ENCODE results near the gene PWWP2B. TPM values are rescaled to one million over a fixed set of nuclear protein-coding genes. Genes with fewer than 3 reads are reported as not detected.

Gene PWWP2B
- total RNA-seq, 6 experiments from 2014 or later: 3.0 to 12.2 (median 5.1) TPM

DNA sequence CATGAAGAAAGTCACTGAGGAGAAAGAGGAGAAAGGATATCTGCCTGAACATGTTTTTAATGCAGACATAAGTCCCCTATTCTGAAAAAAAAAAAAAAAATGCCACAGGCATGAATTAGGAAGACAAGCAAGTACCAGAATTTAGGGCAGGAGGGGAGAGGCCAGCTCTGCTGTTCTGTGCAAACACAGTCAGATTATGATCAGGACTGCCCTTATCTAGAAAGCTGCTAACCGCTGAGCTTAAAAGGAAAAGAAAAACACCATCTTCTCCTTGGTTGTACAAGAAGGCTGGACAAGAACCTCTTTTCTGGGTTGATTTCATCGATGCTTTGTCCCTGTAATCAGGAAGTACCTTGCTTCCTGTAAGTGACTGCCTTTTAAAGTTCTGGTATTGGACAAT, 15.3 kb upstream of the PWWP2B start:
- TF ChIP-seq, protein P1, sequence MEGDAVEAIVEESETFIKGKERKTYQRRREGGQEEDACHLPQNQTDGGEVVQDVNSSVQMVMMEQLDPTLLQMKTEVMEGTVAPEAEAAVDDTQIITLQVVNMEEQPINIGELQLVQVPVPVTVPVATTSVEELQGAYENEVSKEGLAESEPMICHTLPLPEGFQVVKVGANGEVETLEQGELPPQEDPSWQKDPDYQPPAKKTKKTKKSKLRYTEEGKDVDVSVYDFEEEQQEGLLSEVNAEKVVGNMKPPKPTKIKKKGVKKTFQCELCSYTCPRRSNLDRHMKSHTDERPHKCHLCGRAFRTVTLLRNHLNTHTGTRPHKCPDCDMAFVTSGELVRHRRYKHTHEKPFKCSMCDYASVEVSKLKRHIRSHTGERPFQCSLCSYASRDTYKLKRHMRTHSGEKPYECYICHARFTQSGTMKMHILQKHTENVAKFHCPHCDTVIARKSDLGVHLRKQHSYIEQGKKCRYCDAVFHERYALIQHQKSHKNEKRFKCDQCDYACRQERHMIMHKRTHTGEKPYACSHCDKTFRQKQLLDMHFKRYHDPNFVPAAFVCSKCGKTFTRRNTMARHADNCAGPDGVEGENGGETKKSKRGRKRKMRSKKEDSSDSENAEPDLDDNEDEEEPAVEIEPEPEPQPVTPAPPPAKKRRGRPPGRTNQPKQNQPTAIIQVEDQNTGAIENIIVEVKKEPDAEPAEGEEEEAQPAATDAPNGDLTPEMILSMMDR (IDR thresholded peaks at IDR 0.05): no peak
- no peak for TF ChIP-seq POLR2A (IDR thresholded peaks at IDR 0.05)
- no peak overlapping the region for H3K4me3 ChIP-seq
- no peaks in the 10 kb centered on the region for H3K36me3 ChIP-seq
- intact Hi-C loops (cut with DNase I): loop anchor here in 1 of 2 donors (5.0 to 10.0 kb wide), 2 partner anchors 76 to 253 kb away; no protein-coding TSS in a partner anchor
- DNase-seq (peak in 1 of 3 donors; percentile 0), ATAC-seq (no peak)
- no peaks in the 10 kb centered on the region for H3K27me3 ChIP-seq
- H3K4me1 ChIP-seq: no peaks in the 10 kb centered on the region
- 32% methylated on average over 2 of the region's 2 CpGs for WGBS (ENCODE audit: insufficient coverage, low coverage, low lambda C conversion rate, missing lambda C conversion rate)
- H3K27ac ChIP-seq: no peak overlapping the region
- H3K9me3 ChIP-seq: no peaks in the 10 kb centered on the region

DNA sequence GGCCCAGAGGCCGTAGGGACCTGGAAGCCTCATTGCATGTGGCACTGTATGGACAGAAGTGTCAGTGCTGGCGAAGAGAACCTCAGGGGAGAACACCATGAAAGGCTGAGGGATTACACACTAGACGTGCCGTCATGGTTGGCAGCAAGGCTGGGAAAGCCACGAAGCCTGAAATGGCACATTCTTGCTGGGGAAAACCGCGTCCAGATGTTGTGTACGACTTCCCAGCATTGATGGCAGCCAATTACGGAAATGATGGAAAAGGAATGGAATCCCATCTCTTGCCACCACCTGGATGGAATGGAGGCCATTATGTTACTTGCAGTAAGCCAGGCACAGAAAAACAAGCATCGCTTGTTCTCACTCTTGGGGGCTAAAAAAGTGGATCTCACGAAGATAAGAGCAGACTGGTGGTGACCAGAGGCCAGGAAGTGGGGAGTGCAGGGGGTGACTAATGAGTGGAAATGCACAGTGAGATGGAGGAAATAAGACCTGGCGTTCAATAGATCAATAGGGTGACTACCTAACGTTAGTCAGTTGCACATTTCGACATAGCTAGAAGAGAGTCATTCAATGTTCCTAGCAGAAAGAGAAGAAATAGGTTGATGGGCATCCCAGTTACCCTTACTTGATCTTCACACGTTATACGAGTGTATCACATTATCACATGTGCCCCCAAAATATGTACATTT, 14.6 kb upstream of the PWWP2B start:
- intact Hi-C loops (cut with DNase I): loop anchor here in 1 of 2 donors (5.0 to 10.0 kb wide), 2 partner anchors 75 to 252 kb away; no protein-coding TSS in a partner anchor
- H3K4me1 ChIP-seq: no peaks in the 10 kb centered on the region
- ATAC-seq (no peak), DNase-seq (peak in 1 of 3 donors; percentile 21)
- no peak for TF ChIP-seq POLR2A (IDR thresholded peaks at IDR 0.05)
- TF ChIP-seq, protein P1 (IDR thresholded peaks at IDR 0.05): no peak
- H3K27me3 ChIP-seq: no peaks in the 10 kb centered on the region
- 80% methylated on average over 14 of the region's 16 CpGs for WGBS (ENCODE audit: insufficient coverage, low coverage, low lambda C conversion rate, missing lambda C conversion rate)
- H3K27ac ChIP-seq: no peak overlapping the region
- H3K36me3 ChIP-seq: no peaks in the 10 kb centered on the region
- H3K9me3 ChIP-seq: no peaks in the 10 kb centered on the region
- no peak overlapping the region for H3K4me3 ChIP-seq

DNA sequence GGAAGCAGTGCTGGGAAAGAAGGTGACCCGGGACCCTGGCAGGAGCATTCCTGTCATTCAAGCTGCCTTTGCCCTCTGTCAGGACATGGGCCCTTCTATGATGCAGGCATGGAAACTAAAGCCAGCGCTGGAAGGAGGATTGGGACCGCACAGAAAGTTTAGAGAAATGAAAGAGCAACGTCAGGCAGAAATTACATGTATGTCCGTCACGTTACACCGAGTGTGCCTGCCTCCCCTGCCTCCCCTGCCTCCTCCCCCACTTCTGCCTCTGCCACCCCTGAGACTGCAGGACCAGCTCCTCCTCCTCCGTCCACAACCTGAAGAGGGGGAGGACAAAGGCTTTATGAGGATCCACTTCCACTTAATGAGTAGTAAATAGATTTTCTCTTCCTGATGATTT, 13.9 kb upstream of the PWWP2B start:
- no peaks in the 10 kb centered on the region for H3K27me3 ChIP-seq
- H3K4me1 ChIP-seq: no peaks in the 10 kb centered on the region
- intact Hi-C loops (cut with DNase I): loop anchor here in 1 of 2 donors (5.0 to 10.0 kb wide), 2 partner anchors 74 to 252 kb away; no protein-coding TSS in a partner anchor
- no peak overlapping the region for H3K4me3 ChIP-seq
- 87% methylated on average over 5 of the region's 8 CpGs for WGBS (ENCODE audit: insufficient coverage, low coverage, low lambda C conversion rate, missing lambda C conversion rate)
- no peak overlapping the region for H3K27ac ChIP-seq
- TF ChIP-seq, protein P1 (IDR thresholded peaks at IDR 0.05): no peak
- no peak for TF ChIP-seq POLR2A (IDR thresholded peaks at IDR 0.05)
- DNase-seq: peak in 1 of 3 donors; percentile 41
- no peaks in the 10 kb centered on the region for H3K9me3 ChIP-seq
- peak in 2 of 4 donors; percentile 17 to 44 for ATAC-seq
- H3K36me3 ChIP-seq: no peaks in the 10 kb centered on the region

DNA sequence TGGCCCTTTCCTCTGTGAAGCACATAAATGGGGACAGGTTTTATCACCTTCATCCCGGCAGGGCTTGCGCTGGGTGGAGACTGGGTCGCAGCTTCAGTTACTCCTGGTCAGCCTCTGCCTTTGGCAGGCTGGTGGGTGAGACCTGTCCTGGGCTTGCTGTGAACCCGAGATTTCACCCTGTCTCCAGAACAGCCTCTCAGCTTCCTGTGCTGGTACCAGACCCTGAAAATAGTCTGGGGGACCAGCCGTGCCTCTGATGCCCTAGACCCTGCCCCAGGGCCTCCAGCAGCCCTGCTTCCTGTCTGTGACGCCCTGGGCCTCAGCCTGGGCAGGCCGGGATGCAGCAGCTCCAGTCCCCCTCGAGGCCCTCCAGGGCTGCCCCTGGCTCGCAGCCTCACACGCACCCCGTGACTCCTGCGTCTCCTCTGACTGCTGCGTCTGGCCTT, 13.2 kb upstream of the PWWP2B start:
- Histone ChIP-seq H3K36me3 (no peaks in the 10 kb centered on the region), H3K27me3 (no peaks in the 10 kb centered on the region), H3K9me3 (no peaks in the 10 kb centered on the region), H3K4me1 (no peaks in the 10 kb centered on the region), H3K27ac (no peak overlapping the region), H3K4me3 (no peak overlapping the region)
- WGBS (ENCODE audit: insufficient coverage, low coverage, low lambda C conversion rate, missing lambda C conversion rate): 91% methylated on average over 4 of the region's 13 CpGs
- intact Hi-C loops (cut with DNase I): loop anchor here in 1 of 2 donors (5.0 to 10.0 kb wide), 2 partner anchors 74 to 251 kb away; no protein-coding TSS in a partner anchor
- ATAC-seq (no peak), DNase-seq (peak in 1 of 3 donors; percentile 30)
- TF ChIP-seq, protein P1 (IDR thresholded peaks at IDR 0.05): no peak
- TF ChIP-seq POLR2A (IDR thresholded peaks at IDR 0.05): no peak
